IMR-90 (cell line): ENCODE measurements around the gene STAT1. TPM values are rescaled to one million over a fixed set of nuclear protein-coding genes. Genes with fewer than 3 reads are reported as not detected.

Source experiments
- ATAC-seq: fragments of 200-7000 bp; cut with Tn5 transposase; 2 replicates; pipeline ENCODE4 v1.9.1; 2020; ENCODE audit warnings: low read depth, mild to moderate bottlenecking, moderate library complexity
- BruUV-seq: library from RNA; stranded (reverse); fragments of 400-500 nt; replicated peaks from 2 replicates; lab custom pipeline; 2021; lab: Mats Ljungman, UMichigan
- CTCF ChIA-PET: fragments of 300-600 bp; formaldehyde crosslinking; extraction: SDS; loops from one replicate; lab custom pipeline; 2021; ENCODE audit warnings: antibody characterized with exemption; lab: Yijun Ruan, JAX
- POLR2A ChIA-PET: fragments of 300-600 bp; sonication (Branson Sonifier 250); formaldehyde crosslinking; loops from one replicate; lab custom pipeline; 2022; ENCODE audit warnings: antibody characterized with exemption; ENCODE audit not compliant: unreplicated experiment; lab: Charles Lee
- DNase-seq: peaks from one replicate; pipeline ENCODE4 v3.0.0; 2013
- H2AFZ ChIP-seq: replicated peaks from 2 replicates; pipeline ENCODE3; 2013; ENCODE audit warnings: low read length, mild to moderate bottlenecking; ENCODE audit not compliant: poor library complexity
- H2AK5ac ChIP-seq: 2 replicates; pipeline ENCODE4 v1.6.1; 2013; ENCODE audit warnings: low read depth, low read length, inconsistent platforms
- H2AK9ac ChIP-seq: replicated peaks from 2 replicates; pipeline ENCODE3; 2013; ENCODE audit warnings: mild to moderate bottlenecking, low read depth, low read length, moderate library complexity; ENCODE audit not compliant: poor library complexity
- H2BK120ac ChIP-seq: 2 replicates; pipeline ENCODE4 v1.6.1; 2013; ENCODE audit warnings: low read depth, low read length, inconsistent platforms
- H2BK15ac ChIP-seq: 3 replicates; pipeline ENCODE4 v1.6.1; 2013; ENCODE audit warnings: low read depth, low read length, inconsistent platforms
- H2BK20ac ChIP-seq: 2 replicates; pipeline ENCODE4 v1.6.1; 2013; ENCODE audit warnings: low read depth, mild to moderate bottlenecking, inconsistent platforms, low read length, moderate library complexity
- H2BK5ac ChIP-seq: 2 replicates; pipeline ENCODE4 v1.6.1; 2013; ENCODE audit warnings: mild to moderate bottlenecking, low read depth, low read length, inconsistent platforms; ENCODE audit not compliant: poor library complexity, severe bottlenecking
- H3K14ac ChIP-seq: replicated peaks from 2 replicates; pipeline ENCODE4 v1.6.1; 2013; ENCODE audit warnings: low read depth, low read length, inconsistent platforms
- H3K18ac ChIP-seq: 2 replicates; pipeline ENCODE4 v1.6.1; 2013; ENCODE audit warnings: low read depth, low read length, control low read depth
- H3K23ac ChIP-seq: 2 replicates; pipeline ENCODE4 v1.6.1; 2013; ENCODE audit warnings: low read depth, low read length, inconsistent platforms
- H3K27ac ChIP-seq: 2 replicates; pipeline ENCODE4 v1.5.1; 2013; ENCODE audit warnings: mild to moderate bottlenecking, control low read depth, low read length; ENCODE audit not compliant: insufficient read depth
- H3K27me3 ChIP-seq: 2 replicates; pipeline ENCODE4 v1.6.1; 2013; ENCODE audit warnings: low read length; ENCODE audit not compliant: control insufficient read depth, insufficient read depth
- H3K36me3 ChIP-seq: 2 replicates; pipeline ENCODE4 v1.6.1; 2013; ENCODE audit warnings: low read length, mixed read lengths; ENCODE audit not compliant: control insufficient read depth, insufficient read depth
- H3K4ac ChIP-seq: 2 replicates; pipeline ENCODE4 v1.6.1; 2013; ENCODE audit warnings: low read depth, low read length, inconsistent platforms
- H3K4me1 ChIP-seq: 2 replicates; pipeline ENCODE4 v1.6.1; 2013; ENCODE audit warnings: low read length, mixed read lengths; ENCODE audit not compliant: control insufficient read depth, insufficient read depth
- H3K4me2 ChIP-seq: 2 replicates; pipeline ENCODE4 v1.6.1; 2013; ENCODE audit warnings: low read depth, mild to moderate bottlenecking, control low read depth, low read length, moderate library complexity
- H3K4me3 ChIP-seq: 2 replicates; pipeline ENCODE4 v1.5.1; 2013; ENCODE audit warnings: low read depth, mild to moderate bottlenecking, control low read depth, low read length, moderate library complexity; ENCODE audit not compliant: insufficient read depth
- H3K56ac ChIP-seq: 2 replicates; pipeline ENCODE4 v1.6.1; 2013; ENCODE audit warnings: low read length, inconsistent platforms; ENCODE audit not compliant: insufficient read depth; ENCODE audit errors: extremely low read depth
- H3K79me1 ChIP-seq, 2 experiments: 2 replicates each; pipeline ENCODE4 v1.6.1; 2013; ENCODE audit warnings: low read length in 2 of 2, inconsistent platforms in 1 of 2, low read depth in 1 of 2
- H3K9ac ChIP-seq: 2 replicates; pipeline ENCODE4 v1.6.1; 2013; ENCODE audit warnings: low read depth, low read length, control low read depth
- H3K9me1 ChIP-seq: 2 replicates; pipeline ENCODE4 v1.6.1; 2013; ENCODE audit warnings: low read length, inconsistent platforms; ENCODE audit not compliant: insufficient read depth
- H3K9me3 ChIP-seq: 2 replicates; pipeline ENCODE4 v1.6.1; 2013; ENCODE audit warnings: low read length; ENCODE audit not compliant: control insufficient read depth, insufficient read depth
- H4K20me1 ChIP-seq: 2 replicates; pipeline ENCODE4 v1.6.1; 2013; ENCODE audit warnings: low read length, inconsistent platforms; ENCODE audit not compliant: insufficient read depth
- H4K5ac ChIP-seq: 2 replicates; pipeline ENCODE4 v1.6.1; 2013; ENCODE audit warnings: mild to moderate bottlenecking, low read depth, low read length, control low read depth
- H4K8ac ChIP-seq, 2 experiments: 2 replicates each; pipeline ENCODE4 v1.6.1; 2013; ENCODE audit warnings: low read depth in 2 of 2, low read length in 2 of 2, control low read depth in 1 of 2, inconsistent platforms in 1 of 2
- H4K91ac ChIP-seq: 2 replicates; pipeline ENCODE4 v1.6.1; 2013; ENCODE audit warnings: low read depth, low read length, inconsistent platforms; ENCODE audit not compliant: insufficient read depth
- CHD1 ChIP-seq: IDR thresholded peaks from 2 replicates; pipeline ENCODE4 v1.6.1; 2012; ENCODE audit warnings: low read depth, low read length, improper control_type of control experiment
- CTCF ChIP-seq: conservative IDR thresholded peaks from 2 replicates; pipeline ENCODE4 v1.5.1; 2012; ENCODE audit warnings: mild to moderate bottlenecking, low read depth, low read length, improper control_type of control experiment
- FOS ChIP-seq: fragments of 150-350 bp; IDR thresholded peaks from 2 replicates; pipeline ENCODE4 v1.6.1; 2016; ENCODE audit warnings: low read depth, low read length
- MAFK ChIP-seq: IDR thresholded peaks from 2 replicates; pipeline ENCODE4 v1.6.1; 2012; ENCODE audit warnings: low read depth, low read length, improper control_type of control experiment
- MAZ ChIP-seq: IDR thresholded peaks from 2 replicates; pipeline ENCODE4 v1.6.1; 2012; ENCODE audit warnings: low read depth, mild to moderate bottlenecking, low read length, improper control_type of control experiment, moderate library complexity, borderline replicate concordance
- MXI1 ChIP-seq: IDR thresholded peaks from 2 replicates; pipeline ENCODE4 v1.6.1; 2012; ENCODE audit warnings: low read depth, mild to moderate bottlenecking, low read length, moderate library complexity, borderline replicate concordance
- NFE2L2 ChIP-seq: fragments of 150-350 bp; IDR thresholded peaks from 2 replicates; pipeline ENCODE4 v1.6.1; 2016; ENCODE audit warnings: low read depth, mild to moderate bottlenecking, low read length
- RFX5 ChIP-seq: IDR thresholded peaks from 2 replicates; pipeline ENCODE4 v1.8.0; 2012; ENCODE audit warnings: low read depth, mild to moderate bottlenecking, low read length, moderate library complexity
- USF2 ChIP-seq: fragments of 150-350 bp; IDR thresholded peaks from 2 replicates; pipeline ENCODE4 v1.6.1; 2017; ENCODE audit warnings: mild to moderate bottlenecking, antibody characterized with exemption, low read length, low read depth
- WGBS, 2 experiments: methylation state at CpG; one replicate each; pipeline versions ENCODE4 v1.1.5 to v1.1.7; 2013; ENCODE audit warnings: missing lambda C conversion rate in 2 of 2; ENCODE audit not compliant: insufficient read length in 1 of 2; ENCODE audit errors: extremely low coverage in 2 of 2; 5-methylcytosine and 5-hydroxymethylcytosine counted together
- dilution Hi-C: fragments of 300-500 bp; cut with HindIII; formaldehyde crosslinking; loops from one replicate; pipeline ENCODE4 v1.14.3; 2018; ENCODE audit warnings: low sequenced_read_pairs; ENCODE audit not compliant: unreplicated experiment
- in situ Hi-C: fragments of 300-500 bp; cut with MboI; formaldehyde crosslinking; loops from 3 replicates; pipeline ENCODE4 v1.14.3; 2019; ENCODE audit warnings: low sequenced_read_pairs, inconsistent platforms, mixed read lengths
- intact Hi-C: fragments of 100-400 bp; cut with micrococcal nuclease; formaldehyde crosslinking; loops from 2 replicates; pipeline ENCODE4 v1.10.0; 2022
- polyA plus RNA-seq, 3 experiments: library from polyadenylated mRNA; depleted of rRNA; stranded (reverse); fragments of >200 nt; gene quantifications; 2 replicates each; pipeline ENCODE4 v1.2.3, GENCODE V29; 2012; ENCODE audit warnings: low replicate concordance in 1 of 3
- total RNA-seq: library from RNA; depleted of rRNA; stranded (reverse); fragments of >200 nt; gene quantifications from 2 replicates; pipeline ENCODE4 v1.2.3, GENCODE V29; 2012
- TF ChIP-seq, protein P1 (sequence below): fragments of 150-350 bp; IDR thresholded peaks from 2 replicates; pipeline ENCODE4 v1.6.1; 2016; ENCODE audit warnings: low read depth, mild to moderate bottlenecking, low read length, moderate library complexity, borderline replicate concordance

STAT1 gene
- total and polyA plus RNA-seq, 2 of the 4 experiments (the other 2 are of a cell fraction) = 43.2 to 67.9 TPM

DNA sequence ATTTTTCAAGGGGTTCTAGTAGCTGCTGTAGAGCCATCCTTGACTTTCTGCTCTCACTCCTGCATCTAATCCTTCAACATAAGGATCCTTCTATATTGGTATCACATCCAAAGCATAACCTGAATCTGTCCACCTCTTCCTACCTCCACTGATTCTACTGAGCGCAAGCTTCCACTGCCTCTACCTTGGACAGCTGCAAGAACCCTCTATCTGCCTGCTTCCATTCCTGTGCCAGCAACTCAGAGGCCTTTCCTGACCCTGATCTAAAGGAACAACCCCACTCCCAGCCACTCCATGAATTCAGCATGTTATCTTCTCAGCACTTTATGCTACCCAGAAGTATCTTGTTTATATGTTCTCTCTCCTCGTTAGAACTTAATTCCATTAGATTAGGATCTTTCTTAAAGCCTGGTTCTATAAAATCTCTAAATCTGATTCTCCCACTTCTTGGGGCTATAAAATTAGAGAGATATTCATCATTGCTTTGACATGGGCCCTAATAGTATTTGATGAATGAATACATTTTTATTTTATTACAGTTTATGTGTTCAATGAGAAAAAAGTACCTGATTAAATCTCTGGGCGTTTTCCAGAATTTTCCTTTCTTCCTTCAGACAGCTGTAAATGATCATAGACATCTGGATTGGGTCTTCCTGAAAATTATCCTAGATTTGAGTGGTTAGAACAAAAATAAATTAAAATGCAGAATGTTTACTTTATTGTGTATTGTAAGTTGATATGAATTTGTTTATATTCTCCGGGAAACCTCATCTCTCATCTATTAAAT lies 6.8 kb downstream of the STAT1 start:
- H3K9ac ChIP-seq = no peak overlapping the region
- no peak overlapping the region for H3K4me2 ChIP-seq
- ATAC-seq = no peak
- H3K36me3 ChIP-seq = peaks cover 44% of the 10 kb centered on the region
- H2BK20ac ChIP-seq = no peak overlapping the region
- no peak overlapping the region for H3K27ac ChIP-seq
- 100% methylated on average over 1 of the region's 4 CpGs; no CpG with 5 or more reads in 1 of the 2 experiments for WGBS, 2 experiments
- H3K4me3 ChIP-seq = no peak overlapping the region
- no peak overlapping the region for H3K18ac ChIP-seq
- peaks cover 3% of the 10 kb centered on the region for H3K4me1 ChIP-seq
- no peak overlapping the region for H4K91ac ChIP-seq
- CTCF ChIA-PET = no interaction called here
- no TSS peak for BruUV-seq
- no peak overlapping the region for H3K14ac ChIP-seq
- H2AFZ ChIP-seq = no peak overlapping the region
- no peak overlapping the region for H2BK5ac ChIP-seq
- intact Hi-C loops (no loop called here), dilution Hi-C loops (no loop called here), in situ Hi-C loops (no loop called here)
- no peak overlapping the region for H4K5ac ChIP-seq
- peaks cover 7% of the 10 kb centered on the region; the same call in 1 of the 2 replicates for H4K20me1 ChIP-seq
- H3K56ac ChIP-seq = no peak overlapping the region
- H3K27me3 ChIP-seq = no peaks in the 10 kb centered on the region
- H2AK5ac ChIP-seq = no peak overlapping the region
- H2BK15ac ChIP-seq = no peak overlapping the region
- H3K23ac ChIP-seq = no peak overlapping the region
- H4K8ac ChIP-seq = no peak overlapping the region
- H3K9me3 ChIP-seq = no peaks in the 10 kb centered on the region
- TF ChIP-seq RFX5 (no peak), CTCF (no peak), MXI1 (no peak), CHD1 (no peak), NFE2L2 (no peak), MAFK (no peak), FOS (no peak), MAZ (no peak), USF2 (no peak)
- TF ChIP-seq, protein P1, sequence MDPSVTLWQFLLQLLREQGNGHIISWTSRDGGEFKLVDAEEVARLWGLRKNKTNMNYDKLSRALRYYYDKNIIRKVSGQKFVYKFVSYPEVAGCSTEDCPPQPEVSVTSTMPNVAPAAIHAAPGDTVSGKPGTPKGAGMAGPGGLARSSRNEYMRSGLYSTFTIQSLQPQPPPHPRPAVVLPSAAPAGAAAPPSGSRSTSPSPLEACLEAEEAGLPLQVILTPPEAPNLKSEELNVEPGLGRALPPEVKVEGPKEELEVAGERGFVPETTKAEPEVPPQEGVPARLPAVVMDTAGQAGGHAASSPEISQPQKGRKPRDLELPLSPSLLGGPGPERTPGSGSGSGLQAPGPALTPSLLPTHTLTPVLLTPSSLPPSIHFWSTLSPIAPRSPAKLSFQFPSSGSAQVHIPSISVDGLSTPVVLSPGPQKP = no peak
- DNase-seq = no peak
- peaks cover 18% of the 10 kb centered on the region for H3K9me1 ChIP-seq
- no peak overlapping the region for H3K4ac ChIP-seq
- H2BK120ac ChIP-seq = no peak overlapping the region
- POLR2A ChIA-PET = no interaction called here
- no peak overlapping the region for H2AK9ac ChIP-seq
- peaks cover 27 to 60% of the 10 kb centered on the region in 2 experiments for H3K79me1 ChIP-seq
